Ishikawa (cell line): Measurements from ENCODE around the gene CDKN2AIPNL.

ENCODE experiments used
- CEBPB ChIP-seq: IDR thresholded peaks from 2 replicates; pipeline ENCODE4 v1.6.1; 2012
- CREB1 ChIP-seq: IDR thresholded peaks from 2 replicates; pipeline ENCODE4 v1.6.1; 2012; ENCODE audit warnings: low read depth
- EGR1 ChIP-seq: IDR thresholded peaks from 2 replicates; pipeline ENCODE4 v1.6.1; 2012
- EP300 ChIP-seq: IDR thresholded peaks from 2 replicates; pipeline ENCODE4 v1.6.1; 2012; ENCODE audit warnings: borderline replicate concordance
- FOXM1 ChIP-seq: IDR thresholded peaks from 2 replicates; pipeline ENCODE4 v1.6.1; 2012; ENCODE audit warnings: low read depth, borderline replicate concordance
- MAX ChIP-seq: IDR thresholded peaks from 2 replicates; pipeline ENCODE4 v1.6.1; 2012
- NFIC ChIP-seq: IDR thresholded peaks from 2 replicates; pipeline ENCODE4 v1.6.1; 2012
- RAD21 ChIP-seq: IDR thresholded peaks from 2 replicates; pipeline ENCODE4 v1.6.1; 2012; ENCODE audit warnings: low read depth
- REST ChIP-seq: IDR thresholded peaks from 2 replicates; pipeline ENCODE4 v1.6.1; 2012; ENCODE audit warnings: low read depth, mild to moderate bottlenecking
- TAF1 ChIP-seq: IDR thresholded peaks from 2 replicates; pipeline ENCODE4 v1.6.1; 2012; ENCODE audit warnings: low read depth, mild to moderate bottlenecking
- TCF12 ChIP-seq: IDR thresholded peaks from 2 replicates; pipeline ENCODE4 v1.6.1; 2012; ENCODE audit warnings: low read depth
- TEAD4 ChIP-seq: IDR thresholded peaks from 2 replicates; pipeline ENCODE4 v1.6.1; 2012
- USF1 ChIP-seq: IDR thresholded peaks from 2 replicates; pipeline ENCODE4 v1.6.1; 2012
- YY1 ChIP-seq: IDR thresholded peaks from 2 replicates; pipeline ENCODE4 v1.6.1; 2012; ENCODE audit warnings: low read depth
- ZBTB7A ChIP-seq: IDR thresholded peaks from 2 replicates; pipeline ENCODE4 v1.6.1; 2012; ENCODE audit warnings: low read depth

CDKN2AIPNL gene

DNA sequence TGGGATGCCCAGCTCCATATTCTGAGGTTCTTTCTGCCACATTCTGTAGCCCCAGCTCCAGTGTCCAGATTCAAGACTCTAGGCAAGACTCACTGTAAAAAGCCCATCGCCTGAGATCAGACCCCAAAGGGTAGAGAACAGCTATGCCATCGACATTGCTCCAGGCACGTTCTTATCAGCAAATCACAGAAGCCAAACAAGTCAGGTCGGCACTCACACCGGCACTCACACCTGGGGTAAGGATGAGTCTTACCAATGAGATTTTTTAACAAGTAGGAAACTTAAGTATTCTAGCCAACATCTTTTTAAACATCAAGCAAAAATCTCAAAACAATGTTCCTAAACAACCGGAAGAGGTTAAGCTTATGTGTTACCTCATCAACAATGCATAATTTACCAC, 2.4 kb downstream of the CDKN2AIPNL start:
- TF ChIP-seq CREB1 (no peak), EGR1 (no peak), YY1 (no peak), TCF12 (no peak), TAF1 (no peak), ZBTB7A (no peak), NFIC (no peak), MAX (no peak), USF1 (no peak), RAD21 (no peak)

DNA sequence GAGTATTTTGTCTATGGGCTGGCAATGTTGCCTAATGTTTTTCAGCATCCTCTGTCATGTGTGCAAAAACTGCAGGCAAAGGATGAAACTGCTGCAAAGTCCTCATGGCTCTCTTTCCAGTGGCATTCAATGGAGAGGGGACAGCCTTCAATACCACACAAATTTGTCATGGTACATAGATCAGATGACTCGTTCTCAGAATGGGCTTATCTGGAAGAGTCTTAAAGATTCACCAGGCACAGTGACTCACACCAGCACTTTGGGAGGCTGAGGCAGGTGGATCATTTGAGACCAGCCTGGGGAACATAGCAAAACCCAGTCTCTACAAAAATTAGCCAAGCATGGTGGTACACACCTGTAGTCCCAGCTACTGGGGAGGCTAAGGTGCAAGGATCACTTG, 5.3 kb downstream of the CDKN2AIPNL start:
- TF ChIP-seq USF1 = no peak
- TF ChIP-seq YY1 = no peak
- no peak for TF ChIP-seq TEAD4
- no peak for TF ChIP-seq CREB1
- no peak for TF ChIP-seq EP300
- TF ChIP-seq ZBTB7A = no peak
- TF ChIP-seq MAX = no peak

DNA sequence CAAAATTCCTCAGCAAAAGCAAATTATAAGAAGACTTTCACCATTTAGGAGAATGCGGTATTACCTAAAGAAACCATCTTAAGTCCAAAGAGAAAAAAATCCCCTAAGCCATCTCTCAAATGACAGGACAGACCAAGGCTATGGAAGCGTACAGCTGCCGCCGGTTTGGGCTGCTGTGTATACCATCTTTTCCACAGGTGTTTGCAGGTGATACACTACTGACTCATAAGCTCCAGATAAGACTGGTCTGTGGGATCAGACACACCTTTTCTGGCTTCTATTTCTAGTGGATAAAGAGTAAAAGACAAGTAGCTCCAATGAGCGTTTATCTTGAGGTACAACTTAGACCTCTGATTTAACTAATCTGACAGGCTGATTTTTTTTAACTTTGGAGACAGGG, 7.7 kb downstream of the CDKN2AIPNL start:
- TF ChIP-seq TAF1 (no peak), NFIC (no peak), TEAD4 (no peak), RAD21 (no peak), ZBTB7A (no peak), USF1 (no peak), CREB1 (no peak), FOXM1 (no peak), EP300 (no peak), MAX (no peak), TCF12 (no peak)

DNA sequence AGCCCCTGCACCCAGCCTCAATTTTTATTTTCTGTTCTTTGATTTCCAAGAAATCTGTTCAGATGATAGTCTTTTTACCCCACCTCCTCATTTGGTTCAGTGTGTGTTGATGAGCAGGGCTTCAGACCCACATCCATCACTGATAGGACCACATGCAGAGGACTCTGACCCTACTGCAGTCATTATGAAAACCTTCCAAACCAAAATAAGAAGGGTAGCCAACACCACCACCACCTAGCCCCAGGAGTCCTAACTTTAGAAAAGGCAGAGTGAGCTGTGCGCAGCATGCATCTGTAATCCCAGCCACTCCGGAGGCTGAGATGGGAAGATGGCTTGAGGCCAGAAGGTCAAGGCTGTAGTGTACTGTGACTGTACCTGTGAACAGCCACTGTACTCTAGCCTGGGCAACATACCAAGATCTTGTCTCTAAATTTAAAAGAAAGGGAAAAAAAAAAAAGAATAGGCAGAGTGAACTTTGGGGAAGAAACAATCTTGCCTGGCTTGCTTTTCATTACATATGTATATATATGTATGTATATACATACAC, 13.0 kb downstream of the CDKN2AIPNL start:
- TF ChIP-seq YY1 (no peak), CREB1 (no peak), TAF1 (no peak), TCF12 (no peak), MAX (no peak), REST (no peak), NFIC (no peak), ZBTB7A (no peak), CEBPB (no peak)

DNA sequence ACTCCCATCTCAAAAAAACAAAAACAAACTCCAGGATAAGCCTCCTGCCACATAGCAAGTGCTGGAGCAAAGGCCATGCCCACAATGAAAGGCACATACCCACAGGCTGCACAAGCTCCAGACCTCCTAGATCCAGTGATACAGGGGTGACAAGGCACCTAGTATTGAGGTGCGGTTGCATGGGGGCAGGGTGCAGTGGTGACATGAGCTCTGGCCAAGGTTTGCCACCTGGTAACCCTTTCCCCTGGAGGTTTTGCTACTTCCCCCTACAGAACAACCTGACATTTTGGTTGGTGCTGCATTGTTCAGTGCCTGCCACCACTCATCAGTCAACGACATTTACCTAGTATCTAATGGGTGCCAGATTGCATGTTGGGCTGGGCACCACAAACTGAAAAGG, 14.5 kb downstream of the CDKN2AIPNL start:
- TF ChIP-seq USF1 (no peak), TEAD4 (no peak), CREB1 (no peak), TAF1 (no peak), RAD21 (no peak), YY1 (no peak), EGR1 (no peak), EP300 (no peak), REST (no peak), MAX (no peak), TCF12 (no peak), CEBPB (no peak), FOXM1 (no peak), ZBTB7A (no peak), NFIC (no peak)
